Fibroblast of lung (primary cell): Measurements from ENCODE around the gene SEMA6A. TPM values are rescaled to one million over a fixed set of nuclear protein-coding genes. Genes with fewer than 3 reads are reported as not detected.

Experiments
- DNase-seq, 2 donors: peaks; one replicate each; pipeline versions ENCODE4 v3.0.0 to v3.0.0-alpha.2; 2010; ENCODE audit warnings: low read depth in 2 of 2
- H2AFZ ChIP-seq: 2 replicates; pipeline ENCODE4 v1.5.1; 2012; ENCODE audit warnings: low read length, control low read depth, inconsistent platforms
- H3K27ac ChIP-seq: 2 replicates; pipeline ENCODE4 v1.5.1; 2011; ENCODE audit warnings: low read length, control low read depth; ENCODE audit not compliant: insufficient read depth
- H3K27me3 ChIP-seq: 2 replicates; pipeline ENCODE4 v1.5.1; 2011; ENCODE audit warnings: mild to moderate bottlenecking, low read length; ENCODE audit not compliant: control insufficient read depth, insufficient read depth
- H3K36me3 ChIP-seq: 2 replicates; pipeline ENCODE4 v1.5.1; 2011; ENCODE audit warnings: low read length; ENCODE audit not compliant: control insufficient read depth, insufficient read depth
- H3K4me1 ChIP-seq: 2 replicates; pipeline ENCODE4 v1.5.1; 2011; ENCODE audit warnings: low read length; ENCODE audit not compliant: control insufficient read depth, insufficient read depth; ENCODE audit errors: extremely low read depth
- H3K4me2 ChIP-seq: 2 replicates; pipeline ENCODE4 v1.5.1; 2011; ENCODE audit warnings: low read length, control low read depth; ENCODE audit not compliant: insufficient read depth; ENCODE audit errors: extremely low read depth
- H3K4me3 ChIP-seq, 4 experiments: fragments of 200-600 bp in 1 of 4; sonication (generic) in 1 of 4; replicated peaks in 1 of 4; 2 replicates each; pipeline ENCODE4 v1.5.1; 2011 to 2016; ENCODE audit warnings: low read length in 4 of 4, low read depth in 3 of 4, mild to moderate bottlenecking in 3 of 4, control low read depth in 2 of 4, inconsistent platforms in 1 of 4, mixed read lengths in 1 of 4; ENCODE audit not compliant: insufficient read depth in 1 of 4; ENCODE audit errors: control extremely low read depth in 1 of 4
- H3K79me2 ChIP-seq: 2 replicates; pipeline ENCODE4 v1.5.1; 2012; ENCODE audit warnings: mild to moderate bottlenecking, low read length, inconsistent platforms; ENCODE audit not compliant: control insufficient read depth, insufficient read depth
- H3K9ac ChIP-seq: 2 replicates; pipeline ENCODE4 v1.5.1; 2011; ENCODE audit warnings: mild to moderate bottlenecking, low read length, control low read depth; ENCODE audit not compliant: insufficient read depth
- H3K9me3 ChIP-seq: 2 replicates; pipeline ENCODE4 v1.5.1; 2012; ENCODE audit warnings: low read depth, low read length; ENCODE audit not compliant: control insufficient read depth, insufficient read depth
- H4K20me1 ChIP-seq: 2 replicates; pipeline ENCODE4 v1.5.1; 2011; ENCODE audit warnings: low read length; ENCODE audit not compliant: control insufficient read depth, insufficient read depth; ENCODE audit errors: extremely low read depth
- CTCF ChIP-seq, 2 donors: IDR thresholded peaks in 1 of 2; conservative IDR thresholded peaks in 1 of 2; 1 replicate in 1 of 2; 2 replicates in 1 of 2; pipeline ENCODE4 v1.5.1; 2011 to 2012; ENCODE audit warnings: low read length in 2 of 2, control low read depth in 1 of 2, inconsistent platforms in 1 of 2, low read depth in 1 of 2, mild to moderate bottlenecking in 1 of 2
- EZH2 ChIP-seq: IDR thresholded peaks from 2 replicates; pipeline ENCODE4 v1.5.1; 2012; ENCODE audit warnings: low read length, control low read depth, mild to moderate bottlenecking; ENCODE audit errors: missing control alignments
- polyA plus RNA-seq, 2 donors: library from polyadenylated mRNA; depleted of rRNA in 1 of 2; stranded (reverse) in 1 of 2; unstranded in 1 of 2; fragments of >200 nt; gene quantifications; 2 replicates each; pipeline ENCODE4 v1.2.1, GENCODE V29; 2011 to 2012; ENCODE audit warnings: missing spikeins in 1 of 2
- total RNA-seq: library from RNA; depleted of rRNA; stranded (reverse); fragments of >200 nt; gene quantifications from 2 replicates; pipeline ENCODE4 v1.2.1, GENCODE V29; 2014

The SEMA6A gene
- total and polyA plus RNA-seq, 2 donors (not counting 1 experiment from before 2014, with no cell fraction given) = 0.17 to 0.22 TPM

- H3K9me3 ChIP-seq = no peaks in the 10 kb centered on the region
- H3K9ac ChIP-seq = no peak overlapping the region
- H2AFZ ChIP-seq = no peak overlapping the region
- H3K27me3 ChIP-seq = no peaks in the 10 kb centered on the region
- H4K20me1 ChIP-seq = no peaks in the 10 kb centered on the region
- no peak overlapping the region for H3K27ac ChIP-seq
- H3K4me2 ChIP-seq = no peak overlapping the region
- no peaks in the 10 kb centered on the region for H3K4me1 ChIP-seq
- H3K36me3 ChIP-seq = no peaks in the 10 kb centered on the region
- DNase-seq = peak; percentile 21 to 43
- no peaks in the 10 kb centered on the region for H3K79me2 ChIP-seq
- H3K4me3 ChIP-seq = no peak overlapping the region
- TF ChIP-seq CTCF (conservative IDR thresholded peaks at IDR 0.05 in 1 of 2, IDR thresholded peaks at IDR 0.05 in 1 of 2; ENCODE audit: low read depth in 1 of 2, low read length in 2 of 2) = no peak
- no peak for TF ChIP-seq EZH2
Observed at GRCh38 chr5:116476897-116477537, 97.6 kb downstream of the SEMA6A start.

GRCh38 chr5:116475338-116475737 lies 99.3 kb downstream of the SEMA6A start:
- no peak overlapping the region for H3K4me3 ChIP-seq
- H2AFZ ChIP-seq = no peak overlapping the region
- DNase-seq = no peak
- no peak overlapping the region for H3K9ac ChIP-seq
- no peaks in the 10 kb centered on the region for H3K36me3 ChIP-seq
- no peak overlapping the region for H3K27ac ChIP-seq
- no peaks in the 10 kb centered on the region for H3K79me2 ChIP-seq
- no peak overlapping the region for H3K4me2 ChIP-seq
- no peaks in the 10 kb centered on the region for H3K9me3 ChIP-seq
- no peaks in the 10 kb centered on the region for H3K27me3 ChIP-seq
- TF ChIP-seq EZH2 = no peak
- TF ChIP-seq CTCF (conservative IDR thresholded peaks at IDR 0.05 in 1 of 2, IDR thresholded peaks at IDR 0.05 in 1 of 2; ENCODE audit: low read depth in 1 of 2, low read length in 2 of 2) = no peak
- no peaks in the 10 kb centered on the region for H3K4me1 ChIP-seq
- no peaks in the 10 kb centered on the region for H4K20me1 ChIP-seq

DNA sequence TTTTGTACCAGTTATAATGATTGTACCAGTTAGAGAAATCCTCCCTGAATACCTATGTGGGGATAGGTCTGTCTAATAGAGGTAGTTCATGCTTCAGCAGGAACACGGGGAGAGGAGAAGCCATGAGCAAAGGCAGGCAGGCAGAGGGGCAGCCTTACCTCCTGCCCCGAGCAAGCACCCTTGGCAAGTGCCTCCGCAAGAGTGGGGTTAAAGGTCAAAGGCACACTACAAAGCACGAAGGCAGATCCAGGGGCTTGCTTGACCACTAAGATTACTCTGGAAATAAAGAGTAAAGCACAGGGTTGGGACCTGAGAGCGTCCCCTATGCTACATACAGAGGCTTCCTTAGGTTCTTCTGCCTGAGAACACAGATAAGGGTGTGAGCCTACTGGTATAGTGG lies 100.9 kb downstream of the SEMA6A start:
- Histone ChIP-seq H3K27ac (no peak overlapping the region), H3K4me3 (no peak overlapping the region), H3K36me3 (no peaks in the 10 kb centered on the region), H3K4me2 (no peak overlapping the region), H3K9ac (no peak overlapping the region), H3K4me1 (no peaks in the 10 kb centered on the region), H3K9me3 (no peaks in the 10 kb centered on the region), H2AFZ (no peak overlapping the region), H4K20me1 (no peaks in the 10 kb centered on the region), H3K79me2 (no peaks in the 10 kb centered on the region), H3K27me3 (no peaks in the 10 kb centered on the region)
- TF ChIP-seq CTCF (conservative IDR thresholded peaks at IDR 0.05 in 1 of 2, IDR thresholded peaks at IDR 0.05 in 1 of 2; ENCODE audit: low read depth in 1 of 2, low read length in 2 of 2) (no peak), EZH2 (no peak)
- no peak for DNase-seq
